Transverse colon (tissue), 3 donors: ENCODE measurements around the gene LRP5.

Experiments used
- POLR2A ChIP-seq: fragments of 450-650 bp; IDR thresholded peaks from one replicate; pipeline ENCODE4 v1.6.1; 2016; ENCODE audit warnings: antibody characterized with exemption, mild to moderate bottlenecking, moderate library complexity
- POLR2AphosphoS5 ChIP-seq, 3 donors: sonication (generic); formaldehyde crosslinking; IDR thresholded peaks; one replicate each; pipeline ENCODE4 v1.6.1; 2016; ENCODE audit warnings: antibody characterized with exemption in 3 of 3

DNA sequence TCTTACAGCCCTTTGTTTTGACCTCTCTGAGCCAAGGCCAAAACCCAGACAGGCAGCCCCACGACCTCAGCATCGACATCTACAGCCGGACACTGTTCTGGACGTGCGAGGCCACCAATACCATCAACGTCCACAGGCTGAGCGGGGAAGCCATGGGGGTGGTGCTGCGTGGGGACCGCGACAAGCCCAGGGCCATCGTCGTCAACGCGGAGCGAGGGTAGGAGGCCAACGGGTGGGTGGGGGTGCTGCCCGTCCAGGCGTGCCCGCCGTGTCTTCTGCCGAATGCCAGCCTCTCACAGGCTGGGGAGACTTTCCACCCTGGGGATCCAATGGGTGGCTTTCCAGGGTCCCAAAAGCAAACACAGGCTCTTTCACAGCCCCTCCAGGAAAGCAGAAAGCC is 111.1 kb downstream of the LRP5 start:
- no peak for TF ChIP-seq POLR2A
- TF ChIP-seq POLR2AphosphoS5 (IDR thresholded peaks at IDR 0.05), result no peak
